Pancreas (tissue), 10 donors: ENCODE results near the gene PPP3CA. TPM values are rescaled to one million over a fixed set of nuclear protein-coding genes. Genes with fewer than 3 reads are reported as not detected.
A peak's percentile ranks its signal among the peaks of the same experiment; 100 is the strongest.

Experiments
- ATAC-seq, 4 donors: fragments of 200-7000 bp; cut with Tn5 transposase; one replicate each; pipeline versions ENCODE4 v1.8.0 to v1.9.1; 2020; ENCODE audit warnings: mild to moderate bottlenecking in 4 of 4, moderate library complexity in 4 of 4
- DNase-seq, 6 donors: peaks; one replicate each; pipeline ENCODE4 v3.0.0-alpha.2; 2020
- FAIRE-seq: peaks from 2 replicates; lab custom pipeline; 2012; peaks lifted over from hg19 to GRCh38; lab: Jason Lieb, UNC
- H3K27ac ChIP-seq, 4 donors: fragments of 200-600 bp; sonication (generic); 1 replicate in 3 of 4; 2 replicates in 1 of 4; pipeline versions ENCODE4 v1.5.0 to v1.8.0; 2020
- H3K27me3 ChIP-seq, 4 donors: fragments of 200-600 bp; one replicate each; pipeline ENCODE4 v1.8.0; 2021
- H3K36me3 ChIP-seq, 3 donors: fragments of 200-600 bp; sonication (generic) in 1 of 3; one replicate each; pipeline versions ENCODE4 v1.5.0 to v1.8.0; 2020 to 2021
- H3K4me1 ChIP-seq, 3 donors: fragments of 200-600 bp; one replicate each; pipeline ENCODE4 v1.8.0; 2021
- H3K4me3 ChIP-seq, 4 donors: fragments of 200-600 bp; sonication (generic) in 2 of 4; one replicate each; pipeline versions ENCODE4 v1.5.0 to v1.8.0; 2020 to 2021
- H3K9me3 ChIP-seq, 4 donors: fragments of 200-600 bp; one replicate each; pipeline ENCODE4 v1.8.0; 2021
- CTCF ChIP-seq, 4 donors: fragments of 200-600 bp; sonication (generic) in 3 of 4; IDR thresholded peaks; one replicate each; pipeline versions ENCODE4 v1.5.0 to v1.8.0; 2021; ENCODE audit warnings: antibody characterized with exemption in 4 of 4
- WGBS, 2 donors: extraction: QIAGEN DNeasy Blood & Tissue Kit; methylation state at CpG; one replicate each; pipeline ENCODE4 v1.1.7; 2013; 5-methylcytosine and 5-hydroxymethylcytosine counted together
- intact Hi-C, 3 donors: fragments of 100-400 bp; cut with DNase I; formaldehyde crosslinking; loops; one replicate each; pipeline versions ENCODE4 v1.11.1 to v1.14.2; 2022
- polyA plus RNA-seq, 2 donors: library from polyadenylated mRNA; stranded (reverse); fragments of 200-250 nt; gene quantifications; one replicate each; pipeline ENCODE4 v1.2.3, GENCODE V29; 2013
- total RNA-seq, 6 donors: library from RNA; stranded (reverse); fragmentation: NEBNext Ultra II Directional in 4 of 6; extraction: Animal tissue kit (Norgen Biotek cat#: 25700) in 4 of 6; gene quantifications; one replicate each; pipeline versions ENCODE4 v1.2.1 to v1.2.4, GENCODE V29; 2021 to 2023
- donor health status: healthy with polysubstance abuse.
- donor health status: DM: no; HTN: no; CAD: no; lungs with moderate emphysema.
- donor health status: DM: no; HTN: no; CAD: no.
- donor health status: control.
- donor health status: control.
- donor health status: Bipolar disorder and iron deficiency.
- donor health status: DM: yes; HTN: yes; CAD: no.
- donor health status: DM: no; HTN: no; CAD: no.
- donor health status: DM: no; HTN: no; CAD: no.
- donor health status: DM: yes; HTN: yes; CAD: no.

Gene PPP3CA
- total and polyA plus RNA-seq, 8 donors: 4.9 to 22.7 (median 10.3) TPM

- Histone ChIP-seq H3K36me3 (no peaks in the 10 kb centered on the region), H3K4me1 (peaks cover 0 to 19% (median 9%) of the 10 kb centered on the region in 3 donors), H3K9me3 (no peaks in the 10 kb centered on the region), H3K27me3 (no peaks in the 10 kb centered on the region), H3K4me3 (no peak overlapping the region), H3K27ac (no peak overlapping the region)
- ATAC-seq (no peak), FAIRE-seq (peak; percentile 41), DNase-seq (no peak)
- no peak for TF ChIP-seq CTCF (IDR thresholded peaks at IDR 0.05)
- 70 to 72% methylated on average over 4 of the region's 4 CpGs for WGBS, 2 donors
- intact Hi-C loops: no loop called here
These were observed 37.4 kb downstream of the PPP3CA start for GRCh38 chr4:101309925-101310324.

- no peak overlapping the region for H3K4me3 ChIP-seq
- 94 to 100% methylated on average over 2 of the region's 2 CpGs for WGBS, 2 donors
- no peaks in the 10 kb centered on the region for H3K36me3 ChIP-seq
- H3K27me3 ChIP-seq: no peaks in the 10 kb centered on the region
- H3K27ac ChIP-seq: no peak overlapping the region
- intact Hi-C loops: no loop called here
- no peak for ATAC-seq
- no peak for DNase-seq
- H3K4me1 ChIP-seq: peaks cover 0 to 27% (median 17%) of the 10 kb centered on the region in 3 donors
- H3K9me3 ChIP-seq: no peaks in the 10 kb centered on the region
- FAIRE-seq: no peak
- no peak for TF ChIP-seq CTCF (IDR thresholded peaks at IDR 0.05)
These were observed 39.4 kb downstream of the PPP3CA start for GRCh38 chr4:101307899-101308298.

- no peaks in the 10 kb centered on the region for H3K27me3 ChIP-seq
- TF ChIP-seq CTCF (IDR thresholded peaks at IDR 0.05): no peak
- H3K4me1 ChIP-seq: peaks cover 0 to 27% (median 17%) of the 10 kb centered on the region in 3 donors
- 50 to 51% methylated on average over 4 of the region's 4 CpGs for WGBS, 2 donors
- ATAC-seq (peak in 3 of 4 donors; percentile 31 to 50 (median 50)), FAIRE-seq (no peak), DNase-seq (no peak)
- intact Hi-C loops: no loop called here
- no peaks in the 10 kb centered on the region for H3K36me3 ChIP-seq
- no peaks in the 10 kb centered on the region for H3K9me3 ChIP-seq
- no peak overlapping the region for H3K4me3 ChIP-seq
- no peak overlapping the region for H3K27ac ChIP-seq
These were observed 40.3 kb downstream of the PPP3CA start for GRCh38 chr4:101306764-101307615.

- intact Hi-C loops: no loop called here
- H3K4me3 ChIP-seq: no peak overlapping the region
- peak in 1 of 4 donors; percentile 20 for ATAC-seq
These were observed 41.1 kb downstream of the PPP3CA start for GRCh38 chr4:101306225-101306624.

More at GRCh38 chr4:101306225-101306624, 41.1 kb downstream of the PPP3CA start:
- H3K9me3 ChIP-seq: no peaks in the 10 kb centered on the region
- no peaks in the 10 kb centered on the region for H3K27me3 ChIP-seq
- 79 to 80% methylated on average over 3 of the region's 3 CpGs for WGBS, 2 donors
- FAIRE-seq (no peak), DNase-seq (no peak)
- H3K4me1 ChIP-seq: peaks cover 0 to 27% (median 17%) of the 10 kb centered on the region in 3 donors
- no peak overlapping the region for H3K27ac ChIP-seq
- no peaks in the 10 kb centered on the region for H3K36me3 ChIP-seq
- TF ChIP-seq CTCF (IDR thresholded peaks at IDR 0.05): no peak
